Measurements from ENCODE around the gene NDFIP1.

DNA sequence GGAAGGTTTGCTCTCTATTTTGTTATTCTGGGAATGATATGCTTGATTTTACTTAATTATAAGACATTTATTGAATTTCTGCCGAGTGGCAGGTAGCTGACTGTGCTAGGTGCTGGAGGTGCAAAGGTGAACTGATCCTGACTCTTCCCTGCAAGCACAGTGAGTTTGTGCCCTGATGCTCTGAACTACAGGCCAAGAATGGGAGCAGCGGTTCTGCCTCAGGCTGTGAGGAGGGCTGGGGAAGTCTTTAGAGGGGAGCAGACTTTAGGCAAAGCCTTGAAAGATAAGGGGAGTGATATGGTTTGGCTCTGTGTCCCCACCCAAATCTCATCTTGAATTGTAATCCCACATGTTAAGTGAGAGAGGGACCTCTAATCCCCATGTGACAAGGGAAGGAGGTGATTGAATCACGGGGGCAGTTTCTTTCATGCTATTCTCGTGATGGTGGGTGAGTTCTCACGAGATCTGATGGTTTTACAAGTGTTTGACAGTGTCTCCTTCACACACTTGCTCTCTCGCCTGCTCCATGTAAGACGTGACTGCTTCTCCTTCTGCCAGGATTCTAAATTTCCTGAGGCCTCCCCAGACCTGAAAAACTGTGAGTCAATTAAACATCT is 73.1 kb downstream of the NDFIP1 start:
- TF ChIP-seq, protein P1, sequence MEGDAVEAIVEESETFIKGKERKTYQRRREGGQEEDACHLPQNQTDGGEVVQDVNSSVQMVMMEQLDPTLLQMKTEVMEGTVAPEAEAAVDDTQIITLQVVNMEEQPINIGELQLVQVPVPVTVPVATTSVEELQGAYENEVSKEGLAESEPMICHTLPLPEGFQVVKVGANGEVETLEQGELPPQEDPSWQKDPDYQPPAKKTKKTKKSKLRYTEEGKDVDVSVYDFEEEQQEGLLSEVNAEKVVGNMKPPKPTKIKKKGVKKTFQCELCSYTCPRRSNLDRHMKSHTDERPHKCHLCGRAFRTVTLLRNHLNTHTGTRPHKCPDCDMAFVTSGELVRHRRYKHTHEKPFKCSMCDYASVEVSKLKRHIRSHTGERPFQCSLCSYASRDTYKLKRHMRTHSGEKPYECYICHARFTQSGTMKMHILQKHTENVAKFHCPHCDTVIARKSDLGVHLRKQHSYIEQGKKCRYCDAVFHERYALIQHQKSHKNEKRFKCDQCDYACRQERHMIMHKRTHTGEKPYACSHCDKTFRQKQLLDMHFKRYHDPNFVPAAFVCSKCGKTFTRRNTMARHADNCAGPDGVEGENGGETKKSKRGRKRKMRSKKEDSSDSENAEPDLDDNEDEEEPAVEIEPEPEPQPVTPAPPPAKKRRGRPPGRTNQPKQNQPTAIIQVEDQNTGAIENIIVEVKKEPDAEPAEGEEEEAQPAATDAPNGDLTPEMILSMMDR (IDR thresholded peaks at IDR 0.05 in 2 of 3, conservative IDR thresholded peaks at IDR 0.05 in 1 of 3; ENCODE audit: borderline replicate concordance in 1 of 3, insufficient read depth in 1 of 3, low read depth in 2 of 3, low read length in 2 of 3), result no peak
- TF ChIP-seq SIN3A (IDR thresholded peaks at IDR 0.05; ENCODE audit: low read depth) (no peak), ZFX (IDR thresholded peaks at IDR 0.05) (no peak), EZH2phosphoT487 (IDR thresholded peaks at IDR 0.05; ENCODE audit: borderline replicate concordance) (no peak), YY1 (IDR thresholded peaks at IDR 0.05; ENCODE audit: extremely low read depth, insufficient replicate concordance, low read depth, low read length) (no peak), EZH2 (IDR thresholded peaks at IDR 0.05) (no peak), POLR2A (IDR thresholded peaks at IDR 0.05; ENCODE audit: borderline replicate concordance, extremely low read depth, insufficient read depth, insufficient read length) (no peak), SRF (IDR thresholded peaks at IDR 0.05; ENCODE audit: low read depth) (no peak), POLR2AphosphoS5 (IDR thresholded peaks at IDR 0.05; ENCODE audit: low read depth, low read length) (no peak)
- TF ChIP-seq, protein P2, sequence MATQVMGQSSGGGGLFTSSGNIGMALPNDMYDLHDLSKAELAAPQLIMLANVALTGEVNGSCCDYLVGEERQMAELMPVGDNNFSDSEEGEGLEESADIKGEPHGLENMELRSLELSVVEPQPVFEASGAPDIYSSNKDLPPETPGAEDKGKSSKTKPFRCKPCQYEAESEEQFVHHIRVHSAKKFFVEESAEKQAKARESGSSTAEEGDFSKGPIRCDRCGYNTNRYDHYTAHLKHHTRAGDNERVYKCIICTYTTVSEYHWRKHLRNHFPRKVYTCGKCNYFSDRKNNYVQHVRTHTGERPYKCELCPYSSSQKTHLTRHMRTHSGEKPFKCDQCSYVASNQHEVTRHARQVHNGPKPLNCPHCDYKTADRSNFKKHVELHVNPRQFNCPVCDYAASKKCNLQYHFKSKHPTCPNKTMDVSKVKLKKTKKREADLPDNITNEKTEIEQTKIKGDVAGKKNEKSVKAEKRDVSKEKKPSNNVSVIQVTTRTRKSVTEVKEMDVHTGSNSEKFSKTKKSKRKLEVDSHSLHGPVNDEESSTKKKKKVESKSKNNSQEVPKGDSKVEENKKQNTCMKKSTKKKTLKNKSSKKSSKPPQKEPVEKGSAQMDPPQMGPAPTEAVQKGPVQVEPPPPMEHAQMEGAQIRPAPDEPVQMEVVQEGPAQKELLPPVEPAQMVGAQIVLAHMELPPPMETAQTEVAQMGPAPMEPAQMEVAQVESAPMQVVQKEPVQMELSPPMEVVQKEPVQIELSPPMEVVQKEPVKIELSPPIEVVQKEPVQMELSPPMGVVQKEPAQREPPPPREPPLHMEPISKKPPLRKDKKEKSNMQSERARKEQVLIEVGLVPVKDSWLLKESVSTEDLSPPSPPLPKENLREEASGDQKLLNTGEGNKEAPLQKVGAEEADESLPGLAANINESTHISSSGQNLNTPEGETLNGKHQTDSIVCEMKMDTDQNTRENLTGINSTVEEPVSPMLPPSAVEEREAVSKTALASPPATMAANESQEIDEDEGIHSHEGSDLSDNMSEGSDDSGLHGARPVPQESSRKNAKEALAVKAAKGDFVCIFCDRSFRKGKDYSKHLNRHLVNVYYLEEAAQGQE (IDR thresholded peaks at IDR 0.05; ENCODE audit: low read depth), result no peak

Data from HCT116 (cell line).